ENCODE measurements around the gene KRTAP5-3.
A peak's percentile ranks its signal among the peaks of the same experiment; 100 is the strongest.

Gene KRTAP5-3

GRCh38 chr11:1642288-1643145 lies 34.3 kb upstream of the KRTAP5-3 start:
- DNase-seq, result no peak

- no peak for DNase-seq
Measured at GRCh38 chr11:1641096-1641495, 32.8 kb upstream of the KRTAP5-3 start.

DNA sequence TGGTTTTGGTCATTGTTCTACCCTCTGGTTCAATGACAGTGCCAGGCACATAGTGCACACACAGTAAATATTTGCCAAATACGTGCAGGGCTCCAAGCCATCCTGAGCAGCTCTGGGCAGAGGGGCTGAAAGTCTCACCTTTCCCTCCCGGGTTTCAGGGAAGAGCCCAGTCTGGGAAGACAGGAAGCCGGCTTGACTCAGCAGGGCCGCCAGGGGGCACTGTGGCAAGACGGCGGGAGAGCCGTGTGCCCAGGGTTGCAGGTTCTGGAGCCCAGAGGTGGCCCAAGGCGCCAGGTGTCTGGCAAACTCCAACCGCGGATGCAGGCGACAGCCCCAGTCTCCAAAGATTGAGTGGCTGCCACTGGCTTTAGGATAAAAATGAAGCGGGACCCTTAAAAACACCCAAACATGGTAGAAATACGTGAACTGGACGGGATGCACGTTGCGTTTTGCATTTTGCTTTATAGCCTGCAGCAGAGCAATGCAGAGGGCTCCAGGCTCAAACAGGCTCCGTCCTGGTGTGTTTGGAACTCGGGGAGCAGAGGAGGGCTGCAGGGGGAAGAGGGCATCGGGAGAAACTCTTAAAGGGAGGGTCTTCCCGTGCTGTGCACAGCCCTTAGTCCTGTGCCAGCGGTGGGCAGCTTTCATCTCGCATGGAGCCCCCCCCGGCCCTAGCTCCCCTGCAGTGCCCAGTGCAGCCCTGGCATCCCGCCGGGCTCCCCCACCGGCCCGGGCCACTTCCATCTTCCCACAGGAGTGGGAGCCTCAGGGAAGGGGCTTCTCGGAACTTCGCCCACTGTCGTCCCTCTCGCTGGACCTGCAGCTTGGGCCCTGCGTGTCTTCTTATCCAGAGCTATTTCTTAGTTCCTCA lies 32.0 kb upstream of the KRTAP5-3 start:
- peak; percentile 9 for DNase-seq

DNA sequence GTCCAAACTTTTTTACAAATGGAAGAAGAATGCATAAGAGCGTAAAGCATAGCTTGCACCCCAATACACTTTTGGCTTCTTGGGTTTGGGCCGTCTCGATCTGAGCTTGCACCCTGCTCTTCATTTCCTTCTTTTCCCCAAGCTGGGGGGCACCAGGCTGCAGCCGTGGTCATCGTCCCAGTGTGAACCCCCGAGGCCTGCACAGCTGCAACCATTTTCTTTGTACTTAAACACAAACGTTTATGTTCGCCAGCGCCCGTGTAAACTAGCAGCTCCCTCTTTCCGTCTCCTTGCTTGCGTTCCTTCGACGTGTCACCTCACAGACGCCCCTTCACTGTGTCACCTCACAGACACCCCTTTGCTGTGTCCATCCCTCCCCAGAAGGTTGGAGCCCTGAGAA lies 31.4 kb upstream of the KRTAP5-3 start:
- DNase-seq, result no peak

GRCh38 chr11:1639102-1639620 lies 30.9 kb upstream of the KRTAP5-3 start:
- DNase-seq, result no peak

DNA sequence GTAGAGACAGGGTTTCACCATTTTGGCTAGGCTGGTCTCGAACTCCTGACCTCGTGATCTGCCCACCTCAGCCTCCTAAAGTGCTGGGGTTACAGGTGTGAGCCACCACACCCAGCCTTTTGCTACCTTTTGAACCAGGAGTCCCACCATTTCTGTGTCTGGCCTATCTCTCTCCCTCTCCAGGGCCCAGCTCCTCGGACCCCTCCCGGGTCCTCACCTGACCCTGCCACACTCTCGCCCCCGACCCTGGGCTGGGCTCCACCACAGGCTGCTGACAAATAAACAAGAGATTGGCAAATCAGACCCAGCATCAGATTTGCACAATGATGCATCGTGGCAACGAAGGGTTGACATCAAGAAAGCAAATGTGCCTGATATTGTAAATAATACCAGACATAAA lies 30.1 kb upstream of the KRTAP5-3 start:
- no peak for DNase-seq

DNA sequence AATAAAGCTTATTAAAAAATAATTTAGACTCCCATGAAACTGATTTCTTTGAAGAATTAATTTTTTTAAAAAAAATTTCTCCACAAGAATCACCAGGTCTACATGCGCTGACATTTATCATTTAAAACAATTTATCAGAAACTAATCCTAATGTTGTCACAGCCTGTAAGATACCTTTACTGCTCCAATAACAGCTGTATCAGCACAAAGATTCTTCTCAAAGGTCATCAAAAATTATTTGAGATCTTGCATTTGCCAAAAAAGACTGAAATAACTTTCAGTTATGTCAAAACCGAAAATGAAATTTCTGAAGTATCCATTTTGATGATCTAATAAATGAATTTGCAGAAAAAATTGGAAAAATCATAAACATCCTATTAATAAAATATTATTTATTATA lies 29.4 kb upstream of the KRTAP5-3 start:
- DNase-seq, result no peak

DNA sequence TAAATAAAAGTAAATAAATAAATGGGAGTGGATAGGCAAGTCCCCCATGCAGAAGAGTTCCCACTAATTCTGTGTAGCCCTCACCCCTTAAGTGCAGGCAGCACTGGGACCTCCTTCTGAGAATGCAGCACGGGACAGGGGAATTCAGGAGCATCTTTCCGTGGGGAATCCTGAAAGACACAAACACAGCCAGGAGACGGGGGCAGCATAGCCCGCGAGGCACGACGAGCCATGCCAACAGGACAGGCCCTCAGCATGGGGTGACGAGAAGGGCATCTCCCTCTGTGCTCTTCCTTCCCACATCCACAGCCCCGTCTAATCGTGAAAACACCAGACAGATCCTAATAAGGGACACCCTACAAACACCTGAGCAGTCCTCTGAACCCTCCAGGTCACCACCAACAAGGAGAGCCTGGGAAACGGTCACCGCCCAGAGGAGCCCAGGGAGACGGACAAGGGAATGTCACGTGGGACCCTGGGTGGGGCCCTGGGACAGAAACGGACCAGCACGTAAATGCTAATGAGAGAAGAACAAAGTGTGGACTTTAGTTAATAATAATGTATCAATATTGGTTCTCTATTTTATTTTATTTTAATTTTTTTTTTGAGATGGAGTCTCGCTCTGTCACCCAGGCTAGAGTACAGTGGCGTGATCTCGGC lies 28.2 kb upstream of the KRTAP5-3 start:
- DNase-seq, result no peak

DNA sequence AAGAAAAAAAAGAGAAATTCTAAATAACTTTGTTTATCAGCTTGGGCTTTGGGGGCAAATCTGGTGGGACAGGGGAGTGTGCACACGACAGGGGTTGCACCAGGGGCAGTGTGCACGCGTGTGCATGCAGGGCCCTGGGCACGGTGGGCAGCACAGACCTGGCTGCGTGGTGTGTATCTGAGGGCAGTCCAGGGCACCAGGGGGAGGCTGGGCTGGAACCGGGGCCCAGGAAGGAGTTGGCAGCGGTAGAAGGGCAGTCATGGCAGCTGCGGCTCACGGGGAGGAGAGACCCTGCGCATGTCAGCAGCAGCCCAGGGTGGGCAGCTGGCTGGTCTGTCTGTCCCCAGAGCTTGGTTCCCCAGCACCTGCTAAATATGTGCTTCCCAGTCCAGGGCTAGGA lies 25.6 kb upstream of the KRTAP5-3 start:
- no peak for DNase-seq

- DNase-seq, result no peak
Measured at GRCh38 chr11:1632053-1632714, 23.9 kb upstream of the KRTAP5-3 start.

DNA sequence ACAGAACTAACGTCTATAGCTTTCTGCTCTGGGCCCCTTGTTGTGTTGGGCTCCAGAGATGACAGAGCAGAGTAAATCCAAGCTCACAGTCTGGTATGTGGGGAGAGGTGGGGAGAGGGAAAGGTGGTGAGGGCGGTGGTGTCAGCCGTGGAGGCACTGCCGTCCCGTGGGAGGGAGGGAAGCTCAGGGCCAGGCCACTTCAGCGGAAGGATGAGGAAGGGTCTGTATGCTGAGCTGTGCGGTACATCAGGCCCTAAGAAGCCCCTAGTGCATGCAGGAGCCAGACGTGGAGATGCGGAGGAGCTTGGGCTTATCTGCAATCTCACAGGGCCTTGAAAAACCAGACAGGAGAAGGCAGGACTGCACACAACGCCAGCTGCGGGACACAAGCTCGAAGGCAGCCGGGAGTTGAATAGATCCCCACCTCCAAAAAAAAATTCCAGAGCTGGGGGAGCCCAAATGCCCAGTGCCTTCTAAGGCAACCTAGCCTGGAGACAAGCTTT lies 22.9 kb upstream of the KRTAP5-3 start:
- no peak for DNase-seq

GRCh38 chr11:1630271-1630670 lies 22.0 kb upstream of the KRTAP5-3 start:
- no peak for DNase-seq

- DNase-seq, result no peak
Measured at GRCh38 chr11:1629326-1630185, 21.3 kb upstream of the KRTAP5-3 start, which contains the start of gene KRTAP5-5. Gene KRTAP5-5 (plus strand): TSS chr11:1629775. CDS start chr11:1629841, 66 bp downstream.

GRCh38 chr11:1628506-1629325 lies 20.5 kb upstream of the KRTAP5-3 start:
- DNase-seq, result no peak

DNA sequence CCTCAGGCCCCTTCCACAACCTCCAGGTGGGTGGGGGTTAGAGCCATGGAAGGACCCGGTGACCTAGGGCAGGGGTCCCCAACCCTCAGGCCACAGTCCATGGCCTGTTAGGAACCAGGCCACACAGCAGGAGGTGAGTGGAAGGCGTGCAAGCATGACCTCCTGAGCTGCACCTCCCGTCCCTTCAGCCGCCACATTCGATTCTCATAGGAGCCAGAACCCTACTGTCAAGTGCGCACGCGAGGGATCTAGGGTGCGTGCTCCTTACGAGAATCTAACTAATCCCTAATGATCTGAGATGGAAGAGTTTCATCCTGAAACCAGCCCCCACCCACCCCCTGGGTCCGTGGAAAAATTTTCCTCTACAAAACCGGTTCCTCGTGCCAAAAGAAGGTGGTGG lies 17.3 kb upstream of the KRTAP5-3 start:
- no peak for DNase-seq

GRCh38 chr11:1624621-1625020 lies 16.4 kb upstream of the KRTAP5-3 start:
- no peak for DNase-seq

GRCh38 chr11:1623716-1624115 lies 15.5 kb upstream of the KRTAP5-3 start:
- DNase-seq, result no peak

DNA sequence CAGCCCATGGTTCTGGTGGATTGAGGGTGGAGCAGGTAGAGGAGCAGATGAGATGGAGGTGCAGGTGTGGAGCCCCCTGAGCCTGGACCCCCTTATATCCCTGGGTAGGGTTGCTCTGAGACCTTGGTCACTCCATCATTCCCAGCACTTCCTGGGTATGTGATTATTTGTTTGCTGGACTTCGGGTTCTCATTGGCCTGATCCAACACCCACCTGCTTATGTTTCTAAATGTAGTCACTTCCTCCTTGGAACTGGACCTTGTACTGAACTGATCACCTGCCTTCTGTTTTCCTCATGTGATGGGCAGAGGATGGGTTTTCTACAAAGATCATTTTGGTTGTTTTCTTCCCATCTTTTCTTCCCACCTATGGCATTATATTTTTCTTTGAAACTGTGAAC lies 13.8 kb upstream of the KRTAP5-3 start, which contains the start of gene KRTAP5-4:
Gene KRTAP5-4 (minus strand): TSS at position 53 of the 400 bp plus-strand sequence. CDS start 45 bp downstream, at position 8.
- DNase-seq, result no peak

DNA sequence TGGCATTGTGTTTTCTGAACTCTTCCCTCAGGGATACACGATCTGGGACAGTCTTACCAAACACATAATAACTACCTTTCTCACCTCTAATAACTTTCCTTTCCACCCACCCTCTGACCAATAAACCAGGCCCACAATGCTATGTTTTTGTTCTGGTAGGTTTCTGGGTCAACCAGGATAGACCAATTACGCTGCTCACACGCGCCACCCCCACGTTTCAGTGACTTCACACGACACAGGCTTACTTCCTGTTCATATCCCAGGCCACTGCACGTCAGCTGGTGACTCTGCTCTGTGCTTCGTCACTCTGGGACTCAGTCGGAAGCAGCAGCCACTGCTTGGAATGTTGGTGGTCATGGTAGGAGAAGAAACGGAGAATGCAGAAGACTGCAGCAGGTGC lies 11.2 kb upstream of the KRTAP5-3 start:
- no peak for DNase-seq

DNA sequence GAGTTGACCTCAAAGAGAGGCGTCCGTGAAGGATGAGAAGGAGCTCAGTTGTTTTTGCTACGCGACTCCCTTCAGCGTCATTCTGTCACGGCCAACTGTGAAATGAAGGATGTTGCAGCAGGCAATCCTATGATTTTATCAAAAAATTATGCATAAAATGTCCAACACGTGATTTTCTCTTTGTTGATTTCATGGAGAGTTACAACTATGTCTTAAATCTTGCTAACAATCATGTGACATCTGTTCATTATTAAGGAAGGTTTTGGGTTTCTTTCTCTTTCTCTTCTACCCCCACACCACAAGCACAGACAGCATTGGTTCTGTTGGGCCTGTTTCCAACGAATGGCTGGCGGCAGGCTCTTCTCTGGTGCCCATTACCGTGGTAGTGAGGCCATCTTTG lies 10.0 kb upstream of the KRTAP5-3 start:
- DNase-seq, result no peak
